T47D (cell line): ENCODE measurements around the gene INPP4A.
A peak's percentile ranks its signal among the peaks of the same experiment; 100 is the strongest.

ENCODE experiments used
- DNase-seq, 2 experiments: peaks; one replicate each; pipeline versions ENCODE4 v3.0.0 to v3.0.0-alpha.2; 2011 to 2012; ENCODE audit warnings: low read depth in 1 of 2, low spot score in 1 of 2
- JUND ChIP-seq: IDR thresholded peaks from 2 replicates; pipeline ENCODE4 v1.6.1; 2012; ENCODE audit warnings: low read depth
- in situ Hi-C: cut with HindIII; loops from 2 replicates; pipeline ENCODE4 v1.10.0; 2016; ENCODE audit warnings: low sequenced_read_pairs, low pct_unique_long_range_greater_than_20kb

The INPP4A gene

DNA sequence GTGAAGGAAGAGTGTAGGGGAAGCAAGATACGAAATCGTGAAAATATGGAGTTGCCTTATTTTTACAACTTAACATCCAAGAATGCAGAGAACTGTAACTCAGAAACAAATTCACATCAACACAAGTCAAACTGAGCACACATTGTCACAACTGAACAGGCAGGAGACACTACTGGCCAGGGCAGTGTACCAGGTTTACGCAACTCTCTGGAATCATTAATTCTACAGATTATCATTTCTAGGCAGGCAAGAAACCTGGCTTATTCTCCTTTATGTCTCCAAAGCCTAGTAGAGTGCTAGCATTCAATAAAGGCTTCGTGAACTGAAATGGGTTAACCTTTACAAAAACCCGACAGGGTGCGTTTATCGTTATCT is 163.1 kb downstream of the INPP4A start:
- no peak for DNase-seq
- in situ Hi-C loops = no loop called here
- no peak for TF ChIP-seq JUND

- peak; percentile 87 to 91 for DNase-seq
- no peak for TF ChIP-seq JUND
- in situ Hi-C loops = no loop called here
Observed at GRCh38 chr2:98608116-98608961, 163.7 kb downstream of the INPP4A start, which contains the start of the genes COA5 and UNC50. COA5 (minus strand) TSS chr2:98608512; CDS start chr2:98608405, 107 bp downstream. UNC50 (plus strand) TSS chr2:98608589; CDS start chr2:98609760, 1,171 bp downstream.

DNA sequence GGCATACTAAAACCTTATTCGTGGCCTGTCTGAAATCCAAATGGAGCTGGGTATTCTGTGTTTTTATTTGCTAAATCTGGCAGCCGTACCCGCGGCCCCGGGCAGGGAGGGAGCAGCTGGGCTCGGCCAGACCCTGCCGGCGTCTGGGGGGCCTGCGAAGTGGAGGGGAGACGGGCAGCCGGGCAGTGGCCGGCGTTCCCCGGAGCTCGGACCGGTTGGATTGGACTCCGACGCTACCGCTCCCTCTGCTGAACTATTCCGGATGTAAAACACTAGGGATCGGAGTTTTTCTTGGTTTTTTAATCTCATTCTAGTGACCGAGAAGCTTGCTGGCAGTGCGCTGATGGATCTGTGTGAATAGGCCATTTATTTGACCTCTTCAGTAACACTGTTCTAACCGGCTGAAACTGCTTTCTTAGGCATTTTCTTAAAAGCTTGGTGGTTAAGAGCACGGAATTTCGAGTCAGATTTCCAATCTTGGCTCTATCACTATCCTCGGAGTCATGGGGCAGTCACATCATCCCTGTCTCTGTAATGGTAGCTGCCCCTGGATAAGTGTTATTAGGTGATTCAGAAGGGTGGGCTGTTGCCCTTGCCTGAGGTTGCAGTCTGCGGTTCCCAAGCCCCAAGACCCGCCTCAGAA is 164.4 kb downstream of the INPP4A start:
- in situ Hi-C loops = no loop called here
- DNase-seq = peak; percentile 9 to 25
- TF ChIP-seq JUND = no peak

DNA sequence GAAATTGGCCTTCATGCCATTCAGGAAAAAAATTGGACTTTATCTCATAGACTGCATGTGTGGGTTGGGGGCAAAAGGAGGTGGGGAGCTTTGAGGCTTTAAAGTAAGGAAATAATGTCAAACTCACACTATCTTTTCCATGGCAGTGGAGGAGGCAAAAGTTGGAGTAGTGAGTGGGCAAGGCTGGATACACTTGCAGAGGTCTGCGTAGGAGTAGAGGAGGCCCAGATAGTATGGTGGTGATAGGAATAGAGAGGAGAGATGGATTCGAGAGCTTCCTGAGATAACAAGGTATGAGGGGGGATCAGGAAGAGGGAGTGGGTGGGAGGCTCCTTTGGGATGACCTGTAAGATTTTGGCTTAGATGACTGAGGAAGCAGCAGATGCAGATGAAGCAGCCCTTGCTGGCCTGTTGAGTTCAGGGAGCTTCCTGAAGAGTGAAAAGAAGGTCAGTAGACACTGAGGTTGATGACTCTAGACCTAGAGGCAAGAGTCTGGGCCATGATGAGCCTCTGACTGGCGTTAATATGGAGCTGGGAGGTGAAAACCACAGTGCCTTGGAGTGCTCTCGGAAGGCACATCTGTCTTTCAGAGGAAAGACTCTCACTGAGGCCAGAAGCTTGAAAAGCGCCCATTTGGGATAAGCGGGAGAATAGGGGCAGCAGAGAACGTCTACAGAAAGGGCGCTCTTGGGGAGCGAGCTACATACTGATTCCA is 169.5 kb downstream of the INPP4A start:
- in situ Hi-C loops = no loop called here
- DNase-seq = no peak
- TF ChIP-seq JUND = no peak

DNA sequence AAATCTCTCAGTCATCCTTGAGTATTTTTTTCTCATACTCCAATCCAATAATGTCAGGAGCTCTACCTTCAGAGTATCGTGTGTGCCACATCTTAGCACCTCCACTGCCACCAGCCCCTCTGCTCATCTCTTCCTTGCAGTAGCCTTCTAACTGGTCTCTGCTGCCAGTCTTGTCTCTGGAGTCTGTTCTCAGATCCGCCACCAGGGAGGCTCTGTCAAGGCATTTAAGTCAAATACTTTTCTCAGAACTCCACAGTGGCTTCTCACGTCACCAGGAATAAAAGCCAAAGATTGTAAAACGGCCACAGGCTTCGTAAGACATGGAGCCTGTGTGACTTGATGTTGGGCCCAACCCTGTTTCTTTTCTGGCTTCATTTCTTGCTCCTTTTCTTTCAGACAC is 170.8 kb downstream of the INPP4A start:
- no peak for TF ChIP-seq JUND
- in situ Hi-C loops = no loop called here
- peak in 1 of 2 experiments; percentile 15 for DNase-seq

DNA sequence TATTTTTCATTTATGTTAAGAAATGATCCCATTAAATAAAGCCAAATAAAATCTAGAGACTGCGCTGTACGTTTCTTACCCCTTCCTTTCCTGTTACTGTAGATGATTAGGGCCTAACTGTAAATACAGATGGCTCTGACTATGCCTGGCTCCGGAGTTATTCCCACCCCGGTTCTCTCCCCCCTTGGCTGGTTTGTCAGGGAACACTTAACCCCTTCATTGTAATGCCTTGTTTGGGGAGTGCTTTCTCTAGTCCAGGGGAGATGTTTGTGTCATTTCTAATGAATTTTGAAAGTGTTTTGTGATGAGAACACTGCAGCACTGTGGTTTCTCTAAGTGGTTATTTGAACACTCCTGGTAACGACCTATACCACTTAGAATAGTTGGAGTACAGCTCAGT is 172.5 kb downstream of the INPP4A start:
- DNase-seq = no peak
- in situ Hi-C loops = no loop called here
- TF ChIP-seq JUND = no peak

- in situ Hi-C loops = no loop called here
- DNase-seq = no peak
Observed at GRCh38 chr2:98623657-98624056, 179.0 kb downstream of the INPP4A start.

DNA sequence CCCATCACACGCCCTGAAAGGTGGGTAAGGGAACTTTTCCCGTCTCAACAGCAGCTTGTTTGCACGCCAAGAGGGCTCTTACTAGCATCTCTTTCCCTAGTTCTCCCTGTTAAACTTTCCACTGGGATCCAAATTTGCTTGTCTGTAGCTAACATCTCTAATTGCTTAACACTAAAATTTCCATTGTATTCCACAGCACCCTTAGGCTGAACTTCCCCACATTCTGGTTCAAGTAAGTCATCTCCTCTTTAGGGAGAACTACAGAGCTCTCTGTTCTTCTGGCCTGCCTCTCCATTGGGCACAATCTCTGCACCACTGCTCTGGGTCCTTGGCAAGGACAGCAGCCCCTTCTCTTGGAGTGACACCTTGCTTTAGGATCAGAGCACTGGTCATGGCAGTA is 187.7 kb downstream of the INPP4A start:
- in situ Hi-C loops = no loop called here
- no peak for TF ChIP-seq JUND
- DNase-seq = no peak

More at GRCh38 chr2:98623657-98624056, 179.0 kb downstream of the INPP4A start:
- TF ChIP-seq JUND = no peak

DNA sequence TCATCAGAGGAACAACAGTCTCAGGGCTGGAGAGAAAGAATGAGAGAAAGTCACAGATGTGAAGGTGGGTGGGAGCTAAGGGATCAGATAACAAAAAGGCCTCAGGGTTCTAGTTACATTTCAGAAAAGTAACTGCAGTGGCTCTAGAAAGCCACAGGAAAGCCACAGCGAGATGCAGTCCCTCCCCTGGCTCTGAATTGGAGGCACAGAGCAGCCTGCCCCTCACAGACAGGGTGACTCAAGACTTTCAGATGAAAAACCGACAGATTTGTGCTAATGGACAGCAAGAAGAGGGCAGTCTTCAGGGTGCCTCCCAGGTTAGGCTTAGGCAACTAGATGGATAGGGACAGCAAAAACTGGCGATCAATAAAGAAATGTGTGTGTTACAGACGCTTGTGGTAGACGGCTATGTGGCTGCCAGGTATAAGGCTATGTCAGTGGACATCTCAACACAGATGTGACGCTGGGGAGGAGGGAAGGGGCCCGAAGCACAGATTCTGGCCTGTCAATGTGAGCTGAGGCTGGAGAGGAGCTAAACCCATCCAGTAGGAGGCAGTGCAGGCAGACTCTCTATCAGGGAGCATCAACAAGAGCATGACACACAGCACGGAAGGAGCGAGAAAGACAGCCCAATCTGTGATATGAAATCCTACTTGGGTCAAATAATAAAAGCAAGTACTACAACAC is 189.9 kb downstream of the INPP4A start:
- in situ Hi-C loops = no loop called here
- no peak for DNase-seq

GRCh38 chr2:98637401-98638147 is 192.9 kb downstream of the INPP4A start:
- in situ Hi-C loops = no loop called here
- DNase-seq = no peak
- no peak for TF ChIP-seq JUND

More for the DNA sequence above, 189.9 kb downstream of the INPP4A start:
- no peak for TF ChIP-seq JUND

GRCh38 chr2:98643496-98644100 is 198.9 kb downstream of the INPP4A start:
- no peak for DNase-seq

More at GRCh38 chr2:98643496-98644100, 198.9 kb downstream of the INPP4A start:
- TF ChIP-seq JUND = no peak
- in situ Hi-C loops = no loop called here
